ENCODE results near the gene TMEM242. TPM values are rescaled to one million over a fixed set of nuclear protein-coding genes. Genes with fewer than 3 reads are reported as not detected.
A peak's percentile ranks its signal among the peaks of the same experiment; 100 is the strongest.

The TMEM242 gene
- total RNA-seq, 3 donors from 2014 or later, result 10.0 to 14.1 (median 13.4) TPM

- intact Hi-C loops (cut with DNase I, micrococcal nuclease), result loop anchor here in 1 of 2 donors (5.0 kb wide), 2 partner anchors 58 to 343 kb away; partner anchors contain the start of gene ZDHHC14
- TF ChIP-seq CTCF (IDR thresholded peaks at IDR 0.05), result no peak
Measured at GRCh38 chr6:157323966-157324300, 614 bp upstream of the TMEM242 start.

GRCh38 chr6:157322792-157323254 is 496 bp downstream of the TMEM242 start:
- Histone ChIP-seq H3K36me3 (ENCODE audit: low read depth) (no peaks in the 10 kb centered on the region), H3K9me3 (no peaks in the 10 kb centered on the region), H3K4me3 (peak overlapping the region; percentile 41), H3K4me1 (ENCODE audit: low read depth) (peaks cover 16% of the 10 kb centered on the region)
- ATAC-seq, result peak; percentile 94
- TF ChIP-seq CTCF (IDR thresholded peaks at IDR 0.05), result no peak
- DNase-seq, result peak in 2 of 3 donors; percentile 90 to 92
- intact Hi-C loops (cut with DNase I, micrococcal nuclease), result loop anchor here in 1 of 2 donors (5.0 kb wide), 2 partner anchors 59 to 344 kb away; partner anchors contain the start of gene ZDHHC14

More at GRCh38 chr6:157323966-157324300, 614 bp upstream of the TMEM242 start:
- Histone ChIP-seq H3K9me3 (no peaks in the 10 kb centered on the region), H3K36me3 (ENCODE audit: low read depth) (no peaks in the 10 kb centered on the region), H3K4me3 (peak overlapping the region; percentile 41), H3K4me1 (ENCODE audit: low read depth) (peaks cover 16% of the 10 kb centered on the region)
- DNase-seq, result peak; percentile 75 to 82 (median 80)
- ATAC-seq, result peak; percentile 66

GRCh38 chr6:157316871-157317814 is 6.2 kb downstream of the TMEM242 start:
- intact Hi-C loops (cut with DNase I, micrococcal nuclease), result loop anchor here in 1 of 2 donors (10.0 kb wide), 1 partner anchor 348 kb away; no protein-coding TSS in a partner anchor
- Histone ChIP-seq H3K9me3 (no peaks in the 10 kb centered on the region), H3K4me3 (no peak overlapping the region), H3K4me1 (ENCODE audit: low read depth) (peaks cover 2% of the 10 kb centered on the region), H3K36me3 (ENCODE audit: low read depth) (no peaks in the 10 kb centered on the region)
- TF ChIP-seq CTCF (IDR thresholded peaks at IDR 0.05), result no peak
- DNase-seq, result peak in 1 of 3 donors; percentile 64
- peak; percentile 86 for ATAC-seq

GRCh38 chr6:157314705-157315321 is 8.5 kb downstream of the TMEM242 start:
- H3K4me3 ChIP-seq, result no peak overlapping the region
- no peaks in the 10 kb centered on the region for H3K36me3 ChIP-seq (ENCODE audit: low read depth)
- DNase-seq (peak in 1 of 3 donors; percentile 40), ATAC-seq (peak; percentile 84)
- H3K4me1 ChIP-seq (ENCODE audit: low read depth), result no peaks in the 10 kb centered on the region
- TF ChIP-seq CTCF (IDR thresholded peaks at IDR 0.05), result peak; percentile 32
- intact Hi-C loops (cut with DNase I, micrococcal nuclease), result loop anchor here (5.0 to 10.0 kb wide), 2 partner anchors 282 to 350 kb away; no protein-coding TSS in a partner anchor
- no peaks in the 10 kb centered on the region for H3K9me3 ChIP-seq

Measured in mucosa of descending colon (tissue), 3 donors.